ENCODE results near the gene HDAC4.

HDAC4 gene

GRCh38 chr2:239321596-239322415 lies 79.0 kb downstream of the HDAC4 start:
- peak; percentile 63 to 69 for DNase-seq

- DNase-seq, result no peak
These were observed 81.8 kb downstream of the HDAC4 start for GRCh38 chr2:239318790-239319661.

GRCh38 chr2:239318151-239318611 lies 82.6 kb downstream of the HDAC4 start:
- DNase-seq, result no peak

GRCh38 chr2:239316562-239317465 lies 84.0 kb downstream of the HDAC4 start:
- DNase-seq, result no peak

- no peak for DNase-seq
These were observed 85.5 kb downstream of the HDAC4 start for GRCh38 chr2:239315308-239315707.

- no peak for DNase-seq
These were observed 87.0 kb downstream of the HDAC4 start for GRCh38 chr2:239313776-239314175.

- DNase-seq, result no peak
These were observed 87.8 kb downstream of the HDAC4 start for GRCh38 chr2:239312741-239313667.

- DNase-seq, result no peak
These were observed 88.7 kb downstream of the HDAC4 start for GRCh38 chr2:239312081-239312511.

GRCh38 chr2:239311132-239312040 lies 89.4 kb downstream of the HDAC4 start:
- DNase-seq, result no peak

- DNase-seq, result no peak
These were observed 90.3 kb downstream of the HDAC4 start for GRCh38 chr2:239310401-239311061.

GRCh38 chr2:239309398-239310245 lies 91.2 kb downstream of the HDAC4 start:
- no peak for DNase-seq

- no peak for DNase-seq
These were observed 92.0 kb downstream of the HDAC4 start for GRCh38 chr2:239308661-239309397.

- DNase-seq, result no peak
These were observed 92.8 kb downstream of the HDAC4 start for GRCh38 chr2:239307921-239308613.

- no peak for DNase-seq
These were observed 93.6 kb downstream of the HDAC4 start for GRCh38 chr2:239307221-239307569.

- no peak for DNase-seq
These were observed 94.3 kb downstream of the HDAC4 start for GRCh38 chr2:239306274-239307220.

- no peak for DNase-seq
These were observed 95.0 kb downstream of the HDAC4 start for GRCh38 chr2:239305771-239306170.
